Endothelial cell of umbilical vein (primary cell): Measurements from ENCODE around the gene RAD51B. TPM values are rescaled to one million over a fixed set of nuclear protein-coding genes. Genes with fewer than 3 reads are reported as not detected.

Source experiments
- BruUV-seq: library from RNA; stranded (reverse); fragments of 400-500 nt; replicated peaks from 2 replicates; lab custom pipeline; 2021; lab: Mats Ljungman, UMichigan
- CTCF ChIA-PET: fragments of 300-600, 350-600 bp; sonication (Branson Sonifier 250); formaldehyde crosslinking; loops from one replicate; lab custom pipeline; 2021; ENCODE audit warnings: antibody characterized with exemption, inconsistent platforms; lab: Charles Lee
- POLR2A ChIA-PET: fragments of 300-600, 350-600 bp; sonication (Branson Sonifier 250); formaldehyde crosslinking; loops from one replicate; lab custom pipeline; 2021; ENCODE audit warnings: antibody characterized with exemption, inconsistent platforms; lab: Charles Lee
- DNase-seq: peaks from one replicate; pipeline ENCODE4 v3.0.0-alpha.2; 2011; ENCODE audit warnings: low read depth, low spot score
- FAIRE-seq: peaks from 2 replicates; lab custom pipeline; 2011; peaks lifted over from hg19 to GRCh38; lab: Jason Lieb, UNC
- H2AFZ ChIP-seq: 2 replicates; pipeline ENCODE4 v1.6.0; 2012; ENCODE audit warnings: low read depth, low read length, control low read depth, inconsistent platforms
- H3K27ac ChIP-seq: 2 replicates; pipeline ENCODE4 v1.5.1; 2011; ENCODE audit warnings: low read depth, mild to moderate bottlenecking, control low read depth, low read length, moderate library complexity; ENCODE audit not compliant: insufficient read depth
- H3K27me3 ChIP-seq, 2 experiments: 2 replicates each; pipeline versions ENCODE4 v1.6.0 to v1.6.1; 2011; ENCODE audit warnings: low read length in 2 of 2, mixed read lengths in 1 of 2; ENCODE audit not compliant: control insufficient read depth in 2 of 2, insufficient read depth in 2 of 2
- H3K36me3 ChIP-seq, 2 experiments: 2 replicates in 1 of 2; 3 replicates in 1 of 2; pipeline ENCODE4 v1.5.1; 2011; ENCODE audit warnings: low read length in 2 of 2, mild to moderate bottlenecking in 1 of 2, moderate library complexity in 1 of 2; ENCODE audit not compliant: control insufficient read depth in 2 of 2, insufficient read depth in 2 of 2; ENCODE audit errors: extremely low read depth in 1 of 2
- H3K4me1 ChIP-seq: 3 replicates; pipeline ENCODE4 v1.5.1; 2011; ENCODE audit warnings: mild to moderate bottlenecking, low read length; ENCODE audit not compliant: control insufficient read depth, insufficient read depth; ENCODE audit errors: extremely low read depth
- H3K4me2 ChIP-seq: 2 replicates; pipeline ENCODE4 v1.6.1; 2011; ENCODE audit warnings: low read length, control low read depth, mixed read lengths; ENCODE audit not compliant: insufficient read depth
- H3K4me3 ChIP-seq, 3 experiments: fragments of 200-600 bp in 1 of 3; sonication (generic), shearing (Covaris generic) in 1 of 3; replicated peaks in 1 of 3; 2 replicates each; pipeline ENCODE4 v1.5.1; 2011 to 2016; ENCODE audit warnings: control low read depth in 3 of 3, low read length in 3 of 3, mild to moderate bottlenecking in 2 of 3, inconsistent platforms in 1 of 3, low read depth in 1 of 3, moderate library complexity in 1 of 3; ENCODE audit not compliant: insufficient read depth in 1 of 3
- H3K79me2 ChIP-seq: 2 replicates; pipeline ENCODE4 v1.6.0; 2012; ENCODE audit warnings: low read length, inconsistent platforms; ENCODE audit not compliant: control insufficient read depth, insufficient read depth
- H3K9ac ChIP-seq: replicated peaks from 2 replicates; pipeline ENCODE3; 2011; ENCODE audit warnings: low read length, control low read depth; ENCODE audit not compliant: insufficient read depth; ENCODE audit errors: extremely low read depth
- H3K9me1 ChIP-seq: replicated peaks from 3 replicates; pipeline ENCODE4 v1.6.0; 2011; ENCODE audit warnings: mild to moderate bottlenecking, low read length; ENCODE audit not compliant: control insufficient read depth, insufficient read depth; ENCODE audit errors: extremely low read depth
- H3K9me3 ChIP-seq: replicated peaks from 2 replicates; pipeline ENCODE4 v1.5.1; 2012; ENCODE audit warnings: low read length, inconsistent platforms; ENCODE audit not compliant: control insufficient read depth, insufficient read depth
- H4K20me1 ChIP-seq: replicated peaks from 2 replicates; pipeline ENCODE3; 2011; ENCODE audit warnings: mild to moderate bottlenecking, low read length; ENCODE audit not compliant: control insufficient read depth, insufficient read depth; ENCODE audit errors: extremely low read depth
- EZH2 ChIP-seq: IDR thresholded peaks from 2 replicates; pipeline ENCODE4 v1.6.1; 2012; ENCODE audit warnings: borderline replicate concordance, low read depth, mild to moderate bottlenecking, moderate library complexity, low read length, inconsistent platforms; ENCODE audit not compliant: severe bottlenecking
- FOS ChIP-seq: IDR thresholded peaks from 2 replicates; pipeline ENCODE4 v1.6.1; 2011; ENCODE audit warnings: mild to moderate bottlenecking, low read length, moderate library complexity, borderline replicate concordance; ENCODE audit not compliant: insufficient read depth
- GATA2 ChIP-seq: IDR thresholded peaks from 2 replicates; pipeline ENCODE4 v1.7.0; 2011; ENCODE audit warnings: low read depth, mild to moderate bottlenecking, moderate library complexity, mixed read lengths, low read length; ENCODE audit not compliant: insufficient read length, insufficient read depth
- JUN ChIP-seq: IDR thresholded peaks from 2 replicates; pipeline ENCODE4 v1.6.1; 2011; ENCODE audit warnings: borderline replicate concordance, low read depth; ENCODE audit not compliant: insufficient read length, insufficient read depth
- MAX ChIP-seq: IDR thresholded peaks from 2 replicates; pipeline ENCODE4 v1.6.1; 2011; ENCODE audit not compliant: insufficient read depth, insufficient read length
- MYC ChIP-seq: IDR thresholded peaks from one replicate; pipeline ENCODE4 v1.6.1; 2011; ENCODE audit warnings: mild to moderate bottlenecking, low read depth, low read length
- POLR2A ChIP-seq: IDR thresholded peaks from 2 replicates; pipeline ENCODE4 v1.6.1; 2012; ENCODE audit warnings: low read depth, mild to moderate bottlenecking, control low read depth, low read length
- POLR2AphosphoS5 ChIP-seq: IDR thresholded peaks from 2 replicates; pipeline ENCODE4 v1.6.1; 2012; ENCODE audit warnings: low read depth, mild to moderate bottlenecking, control low read depth, low read length, moderate library complexity; ENCODE audit not compliant: insufficient read depth
- dilution Hi-C: fragments of 300-500 bp; cut with MboI; formaldehyde crosslinking; loops from one replicate; pipeline ENCODE4 v1.15.0; 2019; ENCODE audit warnings: low sequenced_read_pairs; ENCODE audit not compliant: extremely low pct_ligation_motif_present
- intact Hi-C: fragments of 100-400 bp; cut with micrococcal nuclease; formaldehyde crosslinking; loops from one replicate; pipeline ENCODE4 v1.10.0; 2022
- polyA plus RNA-seq, 4 experiments: library from polyadenylated mRNA; depleted of rRNA in 3 of 4; stranded (reverse) in 3 of 4; unstranded in 1 of 4; fragments of >200 nt; gene quantifications; 2 replicates each; pipeline versions ENCODE4 v1.2.1 to v1.2.3, GENCODE V29; 2011 to 2012; ENCODE audit warnings: missing spikeins in 1 of 4
- total RNA-seq: library from RNA; stranded (reverse); gene quantifications from 2 replicates; pipeline ENCODE4 v1.2.3, GENCODE V29; 2021
- TF ChIP-seq, protein P1 (sequence below), 2 donors: IDR thresholded peaks; 1 replicate in 1 of 2; 2 replicates in 1 of 2; pipeline ENCODE4 v1.5.1; 2011; ENCODE audit warnings: low read length in 2 of 2, mild to moderate bottlenecking in 2 of 2, moderate library complexity in 2 of 2, control low read depth in 1 of 2, inconsistent platforms in 1 of 2, low read depth in 1 of 2; ENCODE audit not compliant: insufficient read depth in 1 of 2; ENCODE audit errors: extremely low read depth in 1 of 2

The RAD51B gene
- total and polyA plus RNA-seq, 2 donors (not counting 3 experiments of a cell fraction or from before 2014, with no cell fraction given), result 3.9 to 19.0 TPM

GRCh38 chr14:67961676-67962075 lies 142.1 kb downstream of the RAD51B start:
- BruUV-seq, result no TSS peak

DNA sequence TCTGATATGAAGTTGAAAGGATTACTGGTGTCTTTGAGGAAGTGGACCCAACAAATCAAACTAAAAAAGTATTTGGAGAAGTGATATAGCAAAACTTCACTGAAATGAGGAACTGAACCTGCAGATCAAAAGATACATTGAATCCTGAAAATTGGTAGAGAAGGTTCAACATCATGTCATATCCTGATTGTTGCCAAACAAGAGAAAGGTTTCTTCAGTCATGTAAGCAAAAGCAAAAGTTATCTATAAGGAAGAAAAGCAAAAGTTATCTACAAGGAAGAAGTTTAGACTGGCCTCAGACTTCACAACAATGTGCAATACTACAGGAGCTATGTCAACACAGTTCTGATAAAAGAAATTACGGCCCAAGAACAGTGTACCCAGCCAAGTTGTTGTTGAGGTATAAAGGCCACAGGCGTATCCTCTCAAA lies 142.7 kb downstream of the RAD51B start:
- no TSS peak for BruUV-seq
- POLR2A ChIA-PET, result no interaction called here
- intact Hi-C loops, result no loop called here

More at GRCh38 chr14:67961676-67962075, 142.1 kb downstream of the RAD51B start:
- no peak for TF ChIP-seq POLR2A
- TF ChIP-seq MYC, result no peak
- no peak for TF ChIP-seq POLR2AphosphoS5
- FAIRE-seq, result no peak
- H2AFZ ChIP-seq, result no peak overlapping the region
- no peaks in the 10 kb centered on the region for H3K9me3 ChIP-seq
- intact Hi-C loops (no loop called here), dilution Hi-C loops (no loop called here)
- no peaks in the 10 kb centered on the region for H3K9me1 ChIP-seq
- ChIA-PET CTCF (no interaction called here), POLR2A (no interaction called here)
- no peak overlapping the region for H3K4me3 ChIP-seq
- H3K27me3 ChIP-seq, result no peaks in the 10 kb centered on the region
- H4K20me1 ChIP-seq, result no peaks in the 10 kb centered on the region
- no peaks in the 10 kb centered on the region for H3K79me2 ChIP-seq
- H3K9ac ChIP-seq, result no peak overlapping the region
- H3K4me2 ChIP-seq, result no peak overlapping the region
- no peaks in the 10 kb centered on the region for H3K4me1 ChIP-seq
- no peak overlapping the region for H3K27ac ChIP-seq
- no peaks in the 10 kb centered on the region for H3K36me3 ChIP-seq
- no peak for DNase-seq

More for the DNA sequence above, 142.7 kb downstream of the RAD51B start:
- Histone ChIP-seq H3K9me3 (no peaks in the 10 kb centered on the region), H3K4me2 (no peak overlapping the region), H3K4me1 (no peaks in the 10 kb centered on the region), H3K9me1 (no peaks in the 10 kb centered on the region), H3K9ac (no peak overlapping the region), H3K79me2 (no peaks in the 10 kb centered on the region), H4K20me1 (no peaks in the 10 kb centered on the region), H3K36me3 (no peaks in the 10 kb centered on the region), H3K4me3 (no peak overlapping the region), H2AFZ (no peak overlapping the region), H3K27ac (no peak overlapping the region), H3K27me3 (no peaks in the 10 kb centered on the region)
- dilution Hi-C loops, result no loop called here
- no peak for TF ChIP-seq POLR2AphosphoS5
- no peak for TF ChIP-seq MAX
- TF ChIP-seq EZH2, result no peak
- no peak for TF ChIP-seq JUN
- no peak for TF ChIP-seq MYC
- no peak for TF ChIP-seq FOS
- TF ChIP-seq GATA2, result no peak
- TF ChIP-seq POLR2A, result no peak
- TF ChIP-seq, protein P1, sequence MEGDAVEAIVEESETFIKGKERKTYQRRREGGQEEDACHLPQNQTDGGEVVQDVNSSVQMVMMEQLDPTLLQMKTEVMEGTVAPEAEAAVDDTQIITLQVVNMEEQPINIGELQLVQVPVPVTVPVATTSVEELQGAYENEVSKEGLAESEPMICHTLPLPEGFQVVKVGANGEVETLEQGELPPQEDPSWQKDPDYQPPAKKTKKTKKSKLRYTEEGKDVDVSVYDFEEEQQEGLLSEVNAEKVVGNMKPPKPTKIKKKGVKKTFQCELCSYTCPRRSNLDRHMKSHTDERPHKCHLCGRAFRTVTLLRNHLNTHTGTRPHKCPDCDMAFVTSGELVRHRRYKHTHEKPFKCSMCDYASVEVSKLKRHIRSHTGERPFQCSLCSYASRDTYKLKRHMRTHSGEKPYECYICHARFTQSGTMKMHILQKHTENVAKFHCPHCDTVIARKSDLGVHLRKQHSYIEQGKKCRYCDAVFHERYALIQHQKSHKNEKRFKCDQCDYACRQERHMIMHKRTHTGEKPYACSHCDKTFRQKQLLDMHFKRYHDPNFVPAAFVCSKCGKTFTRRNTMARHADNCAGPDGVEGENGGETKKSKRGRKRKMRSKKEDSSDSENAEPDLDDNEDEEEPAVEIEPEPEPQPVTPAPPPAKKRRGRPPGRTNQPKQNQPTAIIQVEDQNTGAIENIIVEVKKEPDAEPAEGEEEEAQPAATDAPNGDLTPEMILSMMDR (IDR thresholded peaks at IDR 0.05; ENCODE audit: extremely low read depth in 1 of 2, insufficient read depth in 1 of 2, low read depth in 1 of 2, low read length in 2 of 2), result no peak
- CTCF ChIA-PET, result no interaction called here
- FAIRE-seq (no peak), DNase-seq (no peak)
